Hepatocyte (in vitro differentiated cells): Measurements from ENCODE around the gene PTPRN2. TPM values are rescaled to one million over a fixed set of nuclear protein-coding genes. Genes with fewer than 3 reads are reported as not detected.
"Not testable (repeated sequence)": the region's sequence is repeated elsewhere in the genome, so short reads cannot be mapped to it uniquely, and the experiment has no call there.

Experiments
- DNase-seq: peaks from one replicate; pipeline ENCODE4 v3.0.0-alpha.2; 2016; ENCODE audit warnings: low spot score
- H2AFZ ChIP-seq: fragments of 200-600 bp; sonication (generic); 2 replicates; pipeline ENCODE4 v1.6.0; 2016; ENCODE audit warnings: antibody characterized with exemption, mild to moderate bottlenecking
- H3K27ac ChIP-seq: fragments of 200-600 bp; sonication (generic); 2 replicates; pipeline ENCODE4 v1.5.1; 2016; ENCODE audit warnings: mild to moderate bottlenecking
- H3K27me3 ChIP-seq: fragments of 200-600 bp; sonication (generic); 2 replicates; pipeline ENCODE4 v1.6.1; 2016
- H3K36me3 ChIP-seq: fragments of 200-600 bp; sonication (generic); replicated peaks from 2 replicates; pipeline ENCODE4 v1.5.1; 2016; ENCODE audit warnings: low read depth; ENCODE audit not compliant: insufficient read depth
- H3K4me1 ChIP-seq: fragments of 200-600 bp; sonication (generic); 2 replicates; pipeline ENCODE4 v1.5.1; 2016; ENCODE audit warnings: mild to moderate bottlenecking, moderate library complexity; ENCODE audit not compliant: insufficient read depth
- H3K4me2 ChIP-seq: fragments of 200-600 bp; sonication (generic); 2 replicates; pipeline ENCODE4 v1.6.0; 2016
- H3K4me3 ChIP-seq: fragments of 200-600 bp; sonication (generic); 2 replicates; pipeline ENCODE4 v1.5.1; 2016; ENCODE audit warnings: mild to moderate bottlenecking
- H3K79me2 ChIP-seq: fragments of 200-600 bp; sonication (generic); 2 replicates; pipeline ENCODE4 v1.6.0; 2017; ENCODE audit warnings: mild to moderate bottlenecking
- H3K9me2 ChIP-seq: fragments of 200-600 bp; sonication (generic); replicated peaks from 2 replicates; pipeline ENCODE4 v1.6.0; 2017; ENCODE audit warnings: mild to moderate bottlenecking; ENCODE audit not compliant: insufficient read depth
- H3K9me3 ChIP-seq: fragments of 200-600 bp; sonication (generic); 2 replicates; pipeline ENCODE4 v1.5.1; 2016; ENCODE audit warnings: low read depth, mild to moderate bottlenecking
- H4K20me1 ChIP-seq: fragments of 200-600 bp; sonication (generic); 2 replicates; pipeline ENCODE4 v1.6.0; 2016; ENCODE audit warnings: mild to moderate bottlenecking; ENCODE audit not compliant: insufficient read depth, poor library complexity, severe bottlenecking
- CTCF ChIP-seq: fragments of 200-600 bp; sonication (generic); IDR thresholded peaks from 2 replicates; pipeline ENCODE4 v1.5.1; 2016; ENCODE audit warnings: antibody characterized with exemption, mild to moderate bottlenecking; ENCODE audit not compliant: poor library complexity
- EZH2 ChIP-seq: fragments of 200-600 bp; sonication (generic); IDR thresholded peaks from 2 replicates; pipeline ENCODE4 v1.6.1; 2016; ENCODE audit warnings: antibody characterized with exemption, mild to moderate bottlenecking, borderline replicate concordance
- EZH2phosphoT487 ChIP-seq: fragments of 200-600 bp; sonication (generic); IDR thresholded peaks from one replicate; pipeline ENCODE4 v1.6.1; 2018; ENCODE audit warnings: antibody characterized with exemption, mild to moderate bottlenecking, low read depth, moderate library complexity; ENCODE audit not compliant: unreplicated experiment, severe bottlenecking
- WGBS: methylation state at CpG from one replicate; pipeline ENCODE4 v1.1.6; 2016; ENCODE audit warnings: low lambda C conversion rate; ENCODE audit errors: missing lambda C conversion rate; 5-methylcytosine and 5-hydroxymethylcytosine counted together
- polyA plus RNA-seq: library from polyadenylated mRNA; unstranded; fragments of >200 nt; fragmentation: Nextera tagmentation; extraction: Ambion mirVana; gene quantifications from 2 replicates; pipeline ENCODE4 v1.2.1, GENCODE V29; 2016
- total RNA-seq: library from RNA; depleted of rRNA; stranded (reverse); fragments of >200 nt; gene quantifications from 2 replicates; pipeline ENCODE4 v1.2.3, GENCODE V29; 2014

The PTPRN2 gene
- total and polyA plus RNA-seq, 2 experiments from 2014 or later: 2.1 to 3.3 TPM

GRCh38 chr7:158049271-158049670, 538.4 kb downstream of the PTPRN2 start:
- Histone ChIP-seq H3K4me3 (no peak overlapping the region), H3K4me2 (no peak overlapping the region), H3K4me1 (no peaks in the 10 kb centered on the region), H3K79me2 (no peaks in the 10 kb centered on the region), H3K9me2 (no peaks in the 10 kb centered on the region), H3K27me3 (no peaks in the 10 kb centered on the region), H2AFZ (no peak overlapping the region), H4K20me1 (no peaks in the 10 kb centered on the region), H3K36me3 (no peaks in the 10 kb centered on the region), H3K9me3 (no peaks in the 10 kb centered on the region), H3K27ac (no peak overlapping the region)
- TF ChIP-seq EZH2phosphoT487 (no peak), EZH2 (no peak), CTCF (no peak)
- DNase-seq: no peak
- WGBS: 91% methylated on average over 8 of the region's 8 CpGs

GRCh38 chr7:158048569-158048968, 539.1 kb downstream of the PTPRN2 start:
- H4K20me1 ChIP-seq: no peaks in the 10 kb centered on the region
- no peak overlapping the region for H2AFZ ChIP-seq
- no peak overlapping the region for H3K4me2 ChIP-seq
- H3K4me1 ChIP-seq: no peaks in the 10 kb centered on the region
- DNase-seq: no peak
- H3K27me3 ChIP-seq: no peaks in the 10 kb centered on the region
- no peaks in the 10 kb centered on the region for H3K36me3 ChIP-seq
- H3K79me2 ChIP-seq: no peaks in the 10 kb centered on the region
- H3K9me2 ChIP-seq: no peaks in the 10 kb centered on the region
- no peak overlapping the region for H3K4me3 ChIP-seq
- H3K9me3 ChIP-seq: no peaks in the 10 kb centered on the region
- no peak for TF ChIP-seq CTCF
- TF ChIP-seq EZH2phosphoT487: no peak
- no peak for TF ChIP-seq EZH2
- no peak overlapping the region for H3K27ac ChIP-seq
- 90% methylated on average over 1 of the region's 1 CpG for WGBS

- H3K4me1 ChIP-seq: no peaks in the 10 kb centered on the region
- H3K9me3 ChIP-seq: no peaks in the 10 kb centered on the region
- no peak overlapping the region for H3K4me3 ChIP-seq
- H3K36me3 ChIP-seq: no peaks in the 10 kb centered on the region
- no peak overlapping the region for H3K27ac ChIP-seq
- H4K20me1 ChIP-seq: no peaks in the 10 kb centered on the region
- DNase-seq: no peak
- 89% methylated on average over 14 of the region's 14 CpGs for WGBS
- H3K9me2 ChIP-seq: no peaks in the 10 kb centered on the region
- no peak overlapping the region for H2AFZ ChIP-seq
- no peaks in the 10 kb centered on the region for H3K79me2 ChIP-seq
- no peak overlapping the region for H3K4me2 ChIP-seq
- TF ChIP-seq EZH2 (no peak), CTCF (no peak), EZH2phosphoT487 (no peak)
- no peaks in the 10 kb centered on the region for H3K27me3 ChIP-seq
These were observed 540.1 kb downstream of the PTPRN2 start for GRCh38 chr7:158047391-158048059.

GRCh38 chr7:158046246-158046645, 541.4 kb downstream of the PTPRN2 start:
- not testable (repeated sequence) for H3K9me3 ChIP-seq, H3K27me3 ChIP-seq, H2AFZ ChIP-seq, H3K9me2 ChIP-seq, H3K36me3 ChIP-seq, H3K27ac ChIP-seq, H3K4me3 ChIP-seq, H4K20me1 ChIP-seq, H3K4me2 ChIP-seq, DNase-seq, H3K4me1 ChIP-seq, H3K79me2 ChIP-seq
- 95% methylated on average over 12 of the region's 12 CpGs for WGBS
